Measurements from ENCODE around the gene DENND1B.

- TF ChIP-seq CTCF (conservative IDR thresholded peaks at IDR 0.05 in 1 of 2, IDR thresholded peaks at IDR 0.05 in 1 of 2; ENCODE audit: low read depth in 1 of 2, low read length in 2 of 2) (no peak), EZH2 (IDR thresholded peaks at IDR 0.05; ENCODE audit: low read length, missing control alignments) (no peak)
These were observed 169.0 kb downstream of the DENND1B start for GRCh38 chr1:197606168-197606845.

All from fibroblast of lung (primary cell).